Lower leg skin (tissue), 4 donors: Measurements from ENCODE around the gene CER1. TPM values are rescaled to one million over a fixed set of nuclear protein-coding genes. Genes with fewer than 3 reads are reported as not detected.
A peak's percentile ranks its signal among the peaks of the same experiment; 100 is the strongest.

Experiments used
- DNase-seq, 2 donors: peaks; one replicate each; pipeline ENCODE4 v3.0.0-alpha.2; 2019; ENCODE audit warnings: low spot score in 2 of 2
- H3K4me3 ChIP-seq: fragments of 200-600 bp; sonication (generic); 2 replicates; pipeline ENCODE4 v1.5.1; 2017; ENCODE audit warnings: mild to moderate bottlenecking, low read depth; ENCODE audit not compliant: poor library complexity, severe bottlenecking
- CTCF ChIP-seq, 3 donors: fragments of 450-650 bp; IDR thresholded peaks; one replicate each; pipeline ENCODE4 v1.5.1; 2016; ENCODE audit warnings: antibody characterized with exemption in 3 of 3, mild to moderate bottlenecking in 3 of 3, moderate library complexity in 2 of 3
- POLR2A ChIP-seq, 2 donors: fragments of 450-650 bp; IDR thresholded peaks; one replicate each; pipeline ENCODE4 v1.6.1; 2016 to 2017; ENCODE audit warnings: antibody characterized with exemption in 2 of 2, mild to moderate bottlenecking in 1 of 2, moderate library complexity in 1 of 2
- WGBS, 2 donors: methylation state at CpG; one replicate each; pipeline ENCODE4 v1.1.5; 2018; 5-methylcytosine and 5-hydroxymethylcytosine counted together
- intact Hi-C: fragments of 100-400 bp; cut with DNase I; formaldehyde crosslinking; loops from one replicate; pipeline ENCODE4 v1.15.0; 2023; ENCODE audit warnings: low total_unique reads
- total RNA-seq, 4 donors: library from RNA; depleted of rRNA; stranded (reverse); fragments of >200 nt; gene quantifications; one replicate each; pipeline ENCODE4 v1.1.0, GENCODE V29; 2016

CER1 gene
- total RNA-seq, 4 donors from 2014 or later: not detected

GRCh38 chr9:14702200-14702720 is 20.3 kb downstream of the CER1 start:
- H3K4me3 ChIP-seq: no peak overlapping the region
- no peak for DNase-seq
- intact Hi-C loops: no loop called here
- TF ChIP-seq CTCF (IDR thresholded peaks at IDR 0.05) (no peak), POLR2A (IDR thresholded peaks at IDR 0.05) (no peak)
- WGBS, 2 donors: 32 to 41% methylated on average over 4 of the region's 4 CpGs

DNA sequence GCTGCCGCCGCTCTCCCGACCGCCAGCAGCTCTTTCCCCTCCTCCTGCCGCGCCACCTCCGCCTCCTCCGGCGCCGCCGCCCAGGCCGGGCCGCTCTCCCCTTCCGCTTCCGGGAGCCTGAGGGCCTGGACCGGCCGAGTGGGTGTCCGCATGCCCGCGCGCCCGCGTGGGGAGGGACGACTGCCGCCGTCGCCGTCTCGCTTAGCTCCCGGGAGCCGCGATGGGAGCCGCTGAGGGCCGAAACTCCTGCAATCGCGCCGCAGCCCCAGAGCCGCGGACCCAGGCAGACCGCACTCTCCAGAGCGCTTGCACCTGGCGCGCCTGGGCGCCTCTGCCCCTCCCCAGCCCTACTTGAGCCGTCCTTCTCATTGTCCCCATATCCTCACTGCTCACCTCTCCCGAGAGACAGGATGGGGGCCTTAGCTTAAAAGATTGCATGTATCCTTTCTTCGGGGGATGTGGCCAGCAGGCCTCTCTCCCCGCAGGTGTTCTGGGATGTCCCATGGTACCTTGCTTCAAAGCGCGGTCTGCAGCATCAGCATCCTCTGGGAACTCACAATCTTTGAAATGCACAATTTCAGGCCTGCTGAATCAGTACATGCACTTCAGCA is 29.2 kb downstream of the CER1 start, which contains the start of gene ZDHHC21:
TSS of gene ZDHHC21 (minus strand) at position 182 of the 611 bp plus-strand sequence. CDS start 19,092 bp downstream, outside the sequence.
- intact Hi-C loops: no loop called here
- 2 to 4% methylated on average over 32 to 50 of the region's 50 CpGs for WGBS, 2 donors
- DNase-seq: peak; percentile 34 to 91
- H3K4me3 ChIP-seq: peak within 1 kb of the TSS; percentile 48
- no peak for TF ChIP-seq CTCF (IDR thresholded peaks at IDR 0.05)
- no peak for TF ChIP-seq POLR2A (IDR thresholded peaks at IDR 0.05)

DNA sequence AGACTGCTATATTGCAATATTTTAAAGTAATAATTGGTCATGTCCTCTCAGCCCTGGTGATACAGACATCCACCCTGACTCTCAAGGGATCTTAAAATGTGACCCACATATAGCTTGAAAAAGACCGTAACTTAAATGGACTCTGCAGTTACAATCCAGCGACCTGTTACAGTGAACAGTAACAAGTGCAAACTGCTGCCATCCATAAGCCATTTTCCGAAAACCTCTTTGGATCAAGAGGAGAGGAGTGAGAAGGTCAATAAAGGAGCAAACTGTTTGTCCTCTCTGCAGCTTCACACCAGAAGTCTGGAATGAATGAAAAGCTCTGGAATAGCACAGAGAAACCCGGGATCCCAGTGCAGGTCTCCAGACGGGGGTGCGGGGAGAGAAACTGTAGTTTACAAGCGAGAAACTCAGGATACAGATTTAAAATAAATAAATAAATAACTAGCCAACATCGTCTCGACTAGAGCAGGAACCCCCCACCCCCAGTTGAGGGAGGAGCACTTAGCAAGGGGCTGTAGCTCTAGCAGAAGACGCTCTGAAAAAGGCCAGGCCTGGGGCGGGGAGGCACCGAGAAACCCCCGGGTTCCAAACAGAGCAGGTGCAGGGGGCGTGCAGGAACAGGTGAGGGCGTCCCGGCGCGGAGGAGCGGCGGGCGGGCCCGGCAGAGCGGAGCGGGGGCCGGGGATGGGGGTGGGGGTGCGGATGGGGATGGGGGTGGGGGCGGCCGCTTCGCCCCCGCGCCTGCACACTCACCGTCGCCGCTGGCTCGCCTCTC is 29.9 kb downstream of the CER1 start:
- 3 to 4% methylated on average over 23 to 25 of the region's 35 CpGs for WGBS, 2 donors
- TF ChIP-seq POLR2A (IDR thresholded peaks at IDR 0.05) (no peak), CTCF (IDR thresholded peaks at IDR 0.05) (no peak)
- DNase-seq: no peak
- peak overlapping the region; percentile 48 for H3K4me3 ChIP-seq
- intact Hi-C loops: no loop called here

- intact Hi-C loops: no loop called here
- TF ChIP-seq POLR2A (IDR thresholded peaks at IDR 0.05): no peak
- TF ChIP-seq CTCF (IDR thresholded peaks at IDR 0.05): no peak
- no peak overlapping the region for H3K4me3 ChIP-seq
- WGBS, 2 donors: 74 to 83% methylated on average over 7 of the region's 7 CpGs
- no peak for DNase-seq
These were observed 31.4 kb downstream of the CER1 start for GRCh38 chr9:14690948-14691730.

- TF ChIP-seq POLR2A (IDR thresholded peaks at IDR 0.05): no peak
- WGBS, 2 donors: 80 to 83% methylated on average over 12 of the region's 12 CpGs
- DNase-seq: no peak
- intact Hi-C loops: no loop called here
- no peak overlapping the region for H3K4me3 ChIP-seq
These were observed 35.4 kb downstream of the CER1 start for GRCh38 chr9:14687042-14687719.
